Natural killer cell (primary cell): ENCODE results near the gene LYRM2. TPM values are rescaled to one million over a fixed set of nuclear protein-coding genes. Genes with fewer than 3 reads are reported as not detected.

ENCODE experiments used
- ATAC-seq, 3 donors: fragments of 150-1000 bp in 2 of 3; fragments of 200-7000 bp in 1 of 3; cut with Tn5 transposase; 1 replicate in 1 of 3; 2 replicates in 2 of 3; pipeline ENCODE4 v1.10.0; 2021; ENCODE audit warnings: mild to moderate bottlenecking in 2 of 3, moderate library complexity in 2 of 3
- DNase-seq, 2 donors: peaks; one replicate each; pipeline versions ENCODE4 v3.0.0 to v3.0.0-alpha.2; 2013 to 2021; ENCODE audit warnings: mixed read lengths in 1 of 2
- H3K27ac ChIP-seq: one replicate; pipeline ENCODE4 v1.5.1; 2013; ENCODE audit warnings: mild to moderate bottlenecking, low read length
- H3K27me3 ChIP-seq: one replicate; pipeline ENCODE4 v1.6.1; 2013; ENCODE audit warnings: low read length; ENCODE audit not compliant: control insufficient read depth, insufficient read depth
- H3K36me3 ChIP-seq: one replicate; pipeline ENCODE4 v1.6.1; 2013; ENCODE audit warnings: low read length; ENCODE audit not compliant: control insufficient read depth, insufficient read depth
- H3K4me1 ChIP-seq: one replicate; pipeline ENCODE4 v1.6.1; 2013; ENCODE audit warnings: low read length; ENCODE audit not compliant: control insufficient read depth, insufficient read depth
- H3K4me3 ChIP-seq: one replicate; pipeline ENCODE4 v1.5.1; 2013; ENCODE audit warnings: low read length
- H3K9me3 ChIP-seq: one replicate; pipeline ENCODE4 v1.6.1; 2013; ENCODE audit warnings: low read length; ENCODE audit not compliant: control insufficient read depth, insufficient read depth
- H3K27ac Mint-ChIP-seq, 2 donors: one replicate each; pipeline ENCODE4 v1.8.0; 2022; ENCODE audit warnings: mild to moderate bottlenecking in 2 of 2, mixed read lengths in 2 of 2, moderate library complexity in 1 of 2
- H3K27me3 Mint-ChIP-seq, 2 donors: one replicate each; pipeline ENCODE4 v1.8.0; 2022; ENCODE audit warnings: low read depth in 2 of 2, mixed read lengths in 2 of 2
- H3K36me3 Mint-ChIP-seq: one replicate; pipeline ENCODE4 v1.8.0; 2022; ENCODE audit warnings: mixed read lengths
- H3K4me1 Mint-ChIP-seq, 2 donors: one replicate each; pipeline ENCODE4 v1.8.0; 2022; ENCODE audit warnings: mixed read lengths in 2 of 2
- H3K4me3 Mint-ChIP-seq: one replicate; pipeline ENCODE4 v1.8.0; 2022; ENCODE audit warnings: mild to moderate bottlenecking, moderate library complexity, mixed read lengths
- H3K9me3 Mint-ChIP-seq, 2 donors: one replicate each; pipeline ENCODE4 v1.8.0; 2022; ENCODE audit warnings: mixed read lengths in 2 of 2
- CTCF ChIP-seq: fragments of 200-600 bp; IDR thresholded peaks from one replicate; pipeline ENCODE4 v1.8.0; 2022; ENCODE audit warnings: antibody characterized with exemption
- WGBS: methylation state at CpG from one replicate; pipeline ENCODE4 v1.1.7; 2013; ENCODE audit warnings: missing lambda C conversion rate; ENCODE audit not compliant: insufficient coverage; 5-methylcytosine and 5-hydroxymethylcytosine counted together
- intact Hi-C: fragments of 100-400 bp; cut with micrococcal nuclease; formaldehyde crosslinking; loops from one replicate; pipeline ENCODE4 v1.14.2; 2022
- total RNA-seq, 4 donors: library from RNA; stranded (reverse); fragments of 120-200 nt in 1 of 4; gene quantifications; one replicate each; pipeline versions ENCODE4 v1.2.3 to v1.2.4, GENCODE V29; 2013 to 2022

Gene LYRM2
- total RNA-seq, 3 donors from 2014 or later (not counting 1 experiment from before 2014, with no cell fraction given) = 21.1 to 25.5 (median 25.0) TPM

DNA sequence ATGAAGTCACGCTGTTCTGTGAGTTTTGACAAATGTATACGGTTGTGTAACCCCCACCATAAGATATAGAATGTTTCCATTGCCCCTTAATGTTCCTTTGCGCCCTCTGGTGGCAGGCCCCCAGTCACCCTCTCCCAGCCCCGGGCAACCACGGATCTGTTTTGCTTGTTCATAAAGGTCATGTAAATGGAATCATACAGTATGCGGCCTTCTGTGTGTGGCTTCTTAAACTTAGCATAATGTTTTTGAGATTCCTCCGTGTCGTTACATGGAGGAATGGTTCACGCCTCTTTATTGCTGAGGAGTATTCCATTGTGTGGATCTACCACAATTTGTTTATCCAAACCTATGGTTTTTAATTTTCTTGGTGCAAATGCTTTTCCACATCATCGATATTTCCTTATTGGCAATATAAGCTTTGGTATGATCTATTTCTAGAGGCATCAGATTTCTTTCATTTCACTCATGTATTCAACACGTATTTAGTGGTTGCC, 28.4 kb downstream of the LYRM2 start:
- intact Hi-C loops = loop anchor here (1.0 to 2.0 kb wide), 3 partner anchors 177 to 627 kb away; partner anchors contain the start of gene ANKRD6
- peak; percentile 93 for TF ChIP-seq CTCF
- Mint-ChIP-seq H3K9me3 (no peaks in the 10 kb centered on the region), H3K4me3 (no peak overlapping the region), H3K27me3 (no peaks in the 10 kb centered on the region), H3K27ac (no peak overlapping the region), H3K36me3 (no peaks in the 10 kb centered on the region), H3K4me1 (no peaks in the 10 kb centered on the region)
- H3K27me3 ChIP-seq = no peaks in the 10 kb centered on the region
- H3K4me1 ChIP-seq = no peaks in the 10 kb centered on the region
- H3K9me3 ChIP-seq = no peaks in the 10 kb centered on the region
- peak; percentile 82 to 91 (median 88) for ATAC-seq
- no peaks in the 10 kb centered on the region for H3K36me3 ChIP-seq
- no peak overlapping the region for H3K4me3 ChIP-seq
- H3K27ac ChIP-seq = no peak overlapping the region
- peak; percentile 73 to 83 for DNase-seq
- WGBS = 57% methylated on average over 9 of the region's 11 CpGs

DNA sequence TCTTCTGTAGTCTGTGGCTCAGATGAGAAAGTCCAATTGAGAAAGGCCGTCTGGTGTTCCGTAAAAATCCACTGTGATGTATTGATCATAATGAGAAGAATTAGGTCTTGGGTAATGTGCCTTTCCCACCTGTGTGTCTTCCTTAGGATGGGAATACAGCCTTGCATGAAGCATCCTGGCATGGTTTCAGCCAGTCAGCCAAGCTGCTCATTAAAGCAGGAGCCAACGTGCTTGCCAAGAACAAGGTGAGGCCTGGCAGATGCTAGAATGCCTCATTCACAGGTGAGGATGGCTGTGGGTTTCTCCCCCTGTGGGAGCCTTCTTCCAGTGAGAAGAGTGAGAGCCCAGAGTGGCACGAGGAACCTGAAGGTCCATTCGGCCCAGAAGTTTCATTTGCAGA, 32.7 kb downstream of the LYRM2 start:
- Histone ChIP-seq H3K36me3 (no peaks in the 10 kb centered on the region), H3K4me3 (no peak overlapping the region), H3K9me3 (no peaks in the 10 kb centered on the region), H3K27me3 (no peaks in the 10 kb centered on the region), H3K4me1 (no peaks in the 10 kb centered on the region), H3K27ac (no peak overlapping the region)
- H3K9me3 Mint-ChIP-seq = no peaks in the 10 kb centered on the region
- no peak for TF ChIP-seq CTCF
- no peak overlapping the region for H3K4me3 Mint-ChIP-seq
- DNase-seq = no peak
- no peak overlapping the region for H3K27ac Mint-ChIP-seq
- H3K36me3 Mint-ChIP-seq = no peaks in the 10 kb centered on the region
- WGBS = 89% methylated on average over 5 of the region's 5 CpGs
- H3K4me1 Mint-ChIP-seq = no peaks in the 10 kb centered on the region
- no peak for ATAC-seq
- intact Hi-C loops = no loop called here
- H3K27me3 Mint-ChIP-seq = no peaks in the 10 kb centered on the region

GRCh38 chr6:89604653-89605052, 33.9 kb downstream of the LYRM2 start:
- H3K9me3 ChIP-seq = no peaks in the 10 kb centered on the region
- 81% methylated on average over 5 of the region's 5 CpGs for WGBS
- H3K36me3 Mint-ChIP-seq = no peaks in the 10 kb centered on the region
- no peak overlapping the region for H3K27ac Mint-ChIP-seq
- H3K36me3 ChIP-seq = no peaks in the 10 kb centered on the region
- no peaks in the 10 kb centered on the region for H3K4me1 ChIP-seq
- no peaks in the 10 kb centered on the region for H3K9me3 Mint-ChIP-seq
- H3K27me3 ChIP-seq = no peaks in the 10 kb centered on the region
- H3K4me1 Mint-ChIP-seq = no peaks in the 10 kb centered on the region
- ATAC-seq (no peak), DNase-seq (no peak)
- intact Hi-C loops = no loop called here
- TF ChIP-seq CTCF = no peak
- H3K27me3 Mint-ChIP-seq = no peaks in the 10 kb centered on the region
- no peak overlapping the region for H3K27ac ChIP-seq
- H3K4me3 Mint-ChIP-seq = no peak overlapping the region
- no peak overlapping the region for H3K4me3 ChIP-seq

DNA sequence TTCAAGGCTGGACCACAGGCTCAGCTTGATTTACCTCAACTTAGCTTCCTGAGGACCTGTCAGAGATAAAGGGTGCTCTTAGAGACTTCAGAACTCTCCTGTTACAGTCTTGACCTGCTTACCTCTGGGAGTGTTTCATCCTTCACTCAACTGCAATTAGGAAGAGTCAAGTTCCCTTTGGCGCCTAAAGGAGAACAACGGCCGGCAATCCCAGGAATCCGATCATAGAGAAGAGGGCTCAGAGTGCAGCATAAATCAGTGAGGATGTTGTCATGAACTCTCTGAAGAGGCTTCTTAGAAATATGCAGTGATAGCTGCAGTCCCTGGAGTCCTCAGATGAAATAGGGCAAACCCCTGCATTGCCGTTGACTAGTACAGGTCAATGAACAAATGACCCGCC, 36.4 kb downstream of the LYRM2 start:
- no peaks in the 10 kb centered on the region for H3K36me3 ChIP-seq
- H3K9me3 ChIP-seq = no peaks in the 10 kb centered on the region
- Mint-ChIP-seq H3K27me3 (no peaks in the 10 kb centered on the region), H3K4me3 (no peak overlapping the region), H3K9me3 (peaks cover 0 to 3% of the 10 kb centered on the region in 2 donors), H3K4me1 (peaks cover 0 to 5% of the 10 kb centered on the region in 2 donors), H3K27ac (no peak overlapping the region), H3K36me3 (no peaks in the 10 kb centered on the region)
- DNase-seq (no peak), ATAC-seq (no peak)
- TF ChIP-seq CTCF = no peak
- no peaks in the 10 kb centered on the region for H3K27me3 ChIP-seq
- no peak overlapping the region for H3K4me3 ChIP-seq
- intact Hi-C loops = no loop called here
- H3K27ac ChIP-seq = no peak overlapping the region
- H3K4me1 ChIP-seq = no peaks in the 10 kb centered on the region
- WGBS = 91% methylated on average over 6 of the region's 6 CpGs
